Measurements from ENCODE around the gene PKHD1.

DNA sequence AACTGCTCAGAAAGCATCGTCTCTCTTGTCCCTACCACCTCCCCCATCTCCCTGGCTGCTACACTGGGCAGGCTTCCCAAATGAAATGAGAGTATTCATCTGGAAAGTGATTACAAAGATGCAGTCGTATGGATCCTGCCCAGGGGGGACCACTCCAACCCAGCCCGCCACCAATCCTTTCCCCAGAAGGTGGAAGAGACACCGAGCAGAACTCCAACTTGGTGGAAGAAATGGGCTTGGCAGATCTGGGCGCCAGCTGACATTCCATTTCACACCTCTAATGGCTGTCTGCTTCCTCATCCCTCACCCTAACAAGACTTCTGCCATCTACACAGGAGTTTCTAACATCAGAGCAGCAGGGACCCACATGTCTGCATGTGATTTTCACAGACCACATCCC lies 12.7 kb downstream of the PKHD1 start:
- TF ChIP-seq, protein P1, sequence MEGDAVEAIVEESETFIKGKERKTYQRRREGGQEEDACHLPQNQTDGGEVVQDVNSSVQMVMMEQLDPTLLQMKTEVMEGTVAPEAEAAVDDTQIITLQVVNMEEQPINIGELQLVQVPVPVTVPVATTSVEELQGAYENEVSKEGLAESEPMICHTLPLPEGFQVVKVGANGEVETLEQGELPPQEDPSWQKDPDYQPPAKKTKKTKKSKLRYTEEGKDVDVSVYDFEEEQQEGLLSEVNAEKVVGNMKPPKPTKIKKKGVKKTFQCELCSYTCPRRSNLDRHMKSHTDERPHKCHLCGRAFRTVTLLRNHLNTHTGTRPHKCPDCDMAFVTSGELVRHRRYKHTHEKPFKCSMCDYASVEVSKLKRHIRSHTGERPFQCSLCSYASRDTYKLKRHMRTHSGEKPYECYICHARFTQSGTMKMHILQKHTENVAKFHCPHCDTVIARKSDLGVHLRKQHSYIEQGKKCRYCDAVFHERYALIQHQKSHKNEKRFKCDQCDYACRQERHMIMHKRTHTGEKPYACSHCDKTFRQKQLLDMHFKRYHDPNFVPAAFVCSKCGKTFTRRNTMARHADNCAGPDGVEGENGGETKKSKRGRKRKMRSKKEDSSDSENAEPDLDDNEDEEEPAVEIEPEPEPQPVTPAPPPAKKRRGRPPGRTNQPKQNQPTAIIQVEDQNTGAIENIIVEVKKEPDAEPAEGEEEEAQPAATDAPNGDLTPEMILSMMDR (IDR thresholded peaks at IDR 0.05), result no peak
- no peak for TF ChIP-seq POLR2AphosphoS5 (IDR thresholded peaks at IDR 0.05; ENCODE audit: low read depth, low read length)
- no peak for TF ChIP-seq SIN3A (IDR thresholded peaks at IDR 0.05; ENCODE audit: borderline replicate concordance, insufficient read depth, low read depth, low read length)
- TF ChIP-seq, protein P2, sequence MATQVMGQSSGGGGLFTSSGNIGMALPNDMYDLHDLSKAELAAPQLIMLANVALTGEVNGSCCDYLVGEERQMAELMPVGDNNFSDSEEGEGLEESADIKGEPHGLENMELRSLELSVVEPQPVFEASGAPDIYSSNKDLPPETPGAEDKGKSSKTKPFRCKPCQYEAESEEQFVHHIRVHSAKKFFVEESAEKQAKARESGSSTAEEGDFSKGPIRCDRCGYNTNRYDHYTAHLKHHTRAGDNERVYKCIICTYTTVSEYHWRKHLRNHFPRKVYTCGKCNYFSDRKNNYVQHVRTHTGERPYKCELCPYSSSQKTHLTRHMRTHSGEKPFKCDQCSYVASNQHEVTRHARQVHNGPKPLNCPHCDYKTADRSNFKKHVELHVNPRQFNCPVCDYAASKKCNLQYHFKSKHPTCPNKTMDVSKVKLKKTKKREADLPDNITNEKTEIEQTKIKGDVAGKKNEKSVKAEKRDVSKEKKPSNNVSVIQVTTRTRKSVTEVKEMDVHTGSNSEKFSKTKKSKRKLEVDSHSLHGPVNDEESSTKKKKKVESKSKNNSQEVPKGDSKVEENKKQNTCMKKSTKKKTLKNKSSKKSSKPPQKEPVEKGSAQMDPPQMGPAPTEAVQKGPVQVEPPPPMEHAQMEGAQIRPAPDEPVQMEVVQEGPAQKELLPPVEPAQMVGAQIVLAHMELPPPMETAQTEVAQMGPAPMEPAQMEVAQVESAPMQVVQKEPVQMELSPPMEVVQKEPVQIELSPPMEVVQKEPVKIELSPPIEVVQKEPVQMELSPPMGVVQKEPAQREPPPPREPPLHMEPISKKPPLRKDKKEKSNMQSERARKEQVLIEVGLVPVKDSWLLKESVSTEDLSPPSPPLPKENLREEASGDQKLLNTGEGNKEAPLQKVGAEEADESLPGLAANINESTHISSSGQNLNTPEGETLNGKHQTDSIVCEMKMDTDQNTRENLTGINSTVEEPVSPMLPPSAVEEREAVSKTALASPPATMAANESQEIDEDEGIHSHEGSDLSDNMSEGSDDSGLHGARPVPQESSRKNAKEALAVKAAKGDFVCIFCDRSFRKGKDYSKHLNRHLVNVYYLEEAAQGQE (IDR thresholded peaks at IDR 0.05; ENCODE audit: insufficient read depth in 1 of 2, low read depth in 2 of 2, low read length in 1 of 2), result no peak
- TF ChIP-seq TCF7L2 (IDR thresholded peaks at IDR 0.05; ENCODE audit: low read depth, low read length), result no peak
